NCI-H2107 treated with DMSO at 0.1 percent for 48 hours (cell line): ENCODE measurements around the gene PTPRA.
"Not testable (repeated sequence)": the region's sequence is repeated elsewhere in the genome, so short reads cannot be mapped to it uniquely, and the experiment has no call there.

Experiments
- DNase-seq: peaks from one replicate; lab custom pipeline; 2025; ENCODE audit not compliant: unreplicated experiment; lab: John Stamatoyannopoulos, UW

Gene PTPRA

DNA sequence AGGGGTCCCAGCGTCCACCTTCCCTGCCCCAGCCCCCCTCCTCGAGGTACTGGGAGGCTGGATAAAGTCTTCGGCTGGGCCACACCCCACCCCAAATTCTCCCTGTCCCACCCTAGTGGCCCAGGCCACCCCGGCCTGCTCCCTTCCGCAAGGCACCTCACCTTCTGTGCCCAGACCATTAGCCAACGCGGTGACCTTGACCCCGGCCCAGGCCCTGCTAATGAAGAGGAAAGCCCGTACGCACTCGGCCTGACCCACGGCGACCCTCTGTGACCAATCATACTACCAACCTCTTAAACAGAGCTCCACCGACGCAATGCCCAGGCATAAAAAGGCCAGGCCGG is 198.0 kb downstream of the PTPRA start:
- no peak for DNase-seq

- no peak for DNase-seq
These were observed 198.6 kb downstream of the PTPRA start, which contains the start of gene OXT for GRCh38 chr20:3071610-3072529. OXT (plus strand) TSS chr20:3071620; CDS start chr20:3071656, 36 bp downstream.

GRCh38 chr20:3072530-3073250 is 199.4 kb downstream of the PTPRA start:
- DNase-seq, result no peak

GRCh38 chr20:3073251-3073643 is 200.0 kb downstream of the PTPRA start:
- peak; percentile 22 for DNase-seq

DNA sequence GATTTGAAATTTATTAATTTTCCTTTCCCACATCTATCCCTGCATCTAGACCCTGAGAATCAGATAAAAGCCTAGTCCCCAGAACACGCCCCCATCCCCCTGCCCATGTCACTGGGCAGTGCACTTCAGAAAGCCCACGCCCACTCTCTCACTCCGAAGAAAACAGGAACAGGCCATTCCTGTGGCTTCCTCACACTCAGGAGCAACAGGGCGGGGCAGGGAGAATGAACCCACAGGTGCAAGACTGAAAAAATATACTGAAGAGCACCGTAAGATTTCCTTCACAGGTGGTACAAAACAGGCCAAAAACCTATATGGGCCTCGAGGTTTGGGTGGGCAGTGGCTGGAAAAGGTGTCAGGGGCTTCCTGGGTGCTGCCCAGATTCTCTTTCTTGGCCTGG is 201.5 kb downstream of the PTPRA start:
- no peak for DNase-seq

DNA sequence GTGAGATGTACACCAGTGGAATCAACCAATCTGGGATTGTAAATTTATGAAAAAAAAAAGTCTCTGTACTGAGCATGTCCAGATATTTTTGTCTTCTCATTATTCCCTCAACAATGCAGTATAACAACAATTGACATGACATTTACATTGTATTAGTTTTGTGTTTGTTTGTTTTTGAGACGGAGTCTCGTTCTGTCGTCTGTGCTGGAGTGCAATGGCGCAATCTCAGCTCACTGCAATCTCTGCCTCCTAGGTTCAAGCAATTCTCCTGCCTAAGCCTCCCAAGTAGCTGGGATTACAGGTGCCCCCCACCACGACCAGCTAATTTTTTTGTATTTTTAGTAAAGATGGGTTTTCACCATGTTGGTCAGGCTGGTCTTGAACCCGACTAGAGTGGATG is 202.0 kb downstream of the PTPRA start:
- not testable (repeated sequence) for DNase-seq

- DNase-seq, result no peak
These were observed 204.4 kb downstream of the PTPRA start for GRCh38 chr20:3077618-3078134.

DNA sequence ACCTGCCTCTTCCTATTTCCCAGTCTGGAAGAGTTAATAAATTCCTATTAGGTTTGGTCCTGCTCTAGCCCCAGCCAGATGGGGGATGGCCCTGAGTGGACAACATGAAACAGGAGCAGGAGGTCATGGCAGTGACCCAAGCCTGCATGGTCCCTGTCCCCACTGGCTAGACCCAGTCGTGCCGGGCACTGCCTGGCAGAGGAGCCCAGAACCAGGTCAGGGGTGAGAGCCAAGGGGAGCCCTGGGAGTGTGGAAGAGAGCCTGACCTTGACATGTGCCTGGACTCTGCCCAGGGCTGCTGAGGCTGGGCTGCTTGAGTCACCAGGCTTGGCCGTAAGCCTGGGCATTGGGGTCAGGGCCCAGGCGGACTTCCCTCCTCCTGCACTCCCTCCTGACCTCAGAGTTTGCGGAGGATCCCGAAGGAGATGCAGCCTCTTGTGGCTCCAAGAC is 207.7 kb downstream of the PTPRA start:
- DNase-seq, result no peak

GRCh38 chr20:3081641-3082040 is 208.4 kb downstream of the PTPRA start:
- no peak for DNase-seq

- no peak for DNase-seq
These were observed 209.1 kb downstream of the PTPRA start for GRCh38 chr20:3082306-3082951.

DNA sequence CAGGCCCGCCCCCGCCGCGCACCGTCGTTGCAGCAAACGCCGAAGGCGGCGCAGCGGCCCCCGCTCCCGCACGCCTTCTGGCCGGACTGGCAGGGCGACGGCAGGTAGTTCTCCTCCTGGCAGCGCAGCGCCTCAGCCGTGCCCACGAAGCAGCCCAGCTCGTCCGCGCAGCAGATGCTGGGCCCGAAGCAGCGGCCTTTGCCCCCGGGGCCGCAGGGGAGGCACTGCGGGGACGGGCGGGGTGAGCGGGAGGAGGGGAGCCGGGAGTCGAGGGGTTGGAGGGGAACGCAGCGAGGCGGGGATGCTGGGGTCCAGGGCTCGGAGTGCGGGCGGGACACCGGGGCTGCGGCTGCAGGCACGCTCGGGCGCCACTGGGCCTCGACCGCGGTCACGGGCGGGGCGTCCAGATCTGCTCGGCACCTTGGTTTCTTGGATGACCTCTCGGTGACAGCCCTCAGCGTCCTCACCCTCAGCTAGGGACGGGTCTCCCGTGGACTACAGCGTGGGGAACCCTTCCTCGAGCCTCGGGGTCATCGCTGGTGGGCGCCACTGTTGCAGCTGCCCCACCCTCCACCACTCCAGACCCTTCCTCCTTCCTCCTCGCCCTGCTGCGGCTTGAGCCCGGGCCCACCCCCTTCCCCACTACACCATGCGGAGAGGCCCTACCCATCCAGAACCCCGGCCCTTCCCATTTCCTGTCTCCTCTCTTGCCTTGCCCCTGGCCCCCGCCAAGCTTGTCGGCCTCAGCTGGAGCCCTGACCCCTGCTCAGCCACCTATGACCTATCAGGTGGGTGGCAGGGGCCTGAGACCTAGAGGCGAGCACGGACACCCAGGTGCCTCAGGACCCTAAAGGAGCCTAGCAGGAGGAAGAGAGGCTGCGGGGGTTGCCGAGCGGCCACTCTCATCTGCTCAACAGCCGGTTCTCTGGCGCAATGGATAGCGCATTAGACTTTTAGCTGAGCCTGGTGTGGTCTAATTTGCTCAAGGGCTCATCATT is 210.0 kb downstream of the PTPRA start:
- no peak for DNase-seq

- DNase-seq, result no peak
These were observed 211.2 kb downstream of the PTPRA start, which contains the start of gene AVP for GRCh38 chr20:3084283-3084985. AVP (minus strand) TSS chr20:3084724; CDS start chr20:3084674, 50 bp downstream.

DNA sequence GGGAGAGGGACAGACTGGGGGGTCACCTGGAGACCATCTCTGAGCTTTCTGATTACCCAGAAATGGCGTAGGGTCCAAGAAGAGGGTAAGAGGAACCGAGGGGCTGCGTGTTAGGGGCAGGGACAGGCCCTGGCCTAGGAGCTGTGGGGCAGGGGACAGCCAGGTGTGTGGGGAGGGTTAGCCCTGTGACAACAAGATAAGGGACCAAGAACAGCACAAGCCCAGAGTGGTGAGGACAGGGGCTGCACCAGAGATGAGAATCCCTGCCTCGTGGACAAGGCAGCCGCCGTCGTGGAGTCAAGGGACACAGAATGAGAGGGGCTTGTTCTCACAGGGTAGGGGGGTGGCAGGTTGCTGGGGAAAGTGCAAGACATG is 211.7 kb downstream of the PTPRA start:
- no peak for DNase-seq

- DNase-seq, result no peak
These were observed 212.3 kb downstream of the PTPRA start for GRCh38 chr20:3085571-3086072.

DNA sequence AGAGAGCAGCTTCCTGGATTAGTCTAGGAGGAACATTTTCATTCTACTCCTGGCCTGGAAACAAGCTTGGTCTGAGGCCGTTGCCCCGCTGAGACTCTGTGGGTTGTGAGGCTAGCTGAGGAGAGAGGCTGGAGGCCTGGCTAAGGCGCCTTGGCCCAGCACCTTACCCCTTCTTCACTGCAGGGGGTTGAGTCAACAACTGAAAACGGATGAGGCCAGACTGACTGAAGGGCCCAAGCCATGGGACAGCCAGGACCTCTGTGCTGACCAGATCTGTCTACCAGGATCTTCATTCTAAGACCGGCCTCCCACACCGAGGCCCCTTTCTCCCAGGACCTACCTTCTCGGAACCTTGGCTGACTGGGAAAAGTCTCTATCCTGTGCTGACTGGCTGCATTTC is 214.8 kb downstream of the PTPRA start:
- no peak for DNase-seq
